ENCODE results near the gene ZNF296.

The ZNF296 gene

DNA sequence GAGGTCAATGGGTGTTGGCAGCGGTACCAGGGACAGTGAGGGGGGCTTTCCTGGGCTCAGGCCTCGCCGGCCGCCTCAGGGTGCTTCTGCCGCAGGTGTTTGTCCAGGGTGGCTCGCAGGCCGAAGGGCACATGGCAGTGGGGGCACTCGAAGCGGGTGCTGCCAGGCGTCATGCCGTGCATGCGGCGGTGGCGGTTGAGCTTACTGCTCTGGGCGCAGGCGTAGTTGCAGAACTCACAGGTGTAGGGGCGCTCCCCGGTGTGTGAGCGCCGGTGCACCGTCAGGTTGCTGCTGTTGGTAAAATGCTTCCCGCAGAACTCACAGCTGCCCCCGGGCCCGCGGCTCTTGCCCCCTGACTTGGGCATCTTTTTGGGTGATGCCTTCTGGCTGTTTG is 4.7 kb downstream of the ZNF296 start:
- Histone ChIP-seq H3K27ac (ENCODE audit: insufficient read depth in 1 of 2, low read depth in 1 of 2, low read length in 2 of 2, poor library complexity in 1 of 2, severe bottlenecking in 2 of 2) (no peak overlapping the region), H3K9me3 (ENCODE audit: control extremely low read depth in 1 of 5, control insufficient read depth in 4 of 5, insufficient read depth in 2 of 5, low read depth in 1 of 5, low read length in 4 of 5) (no peaks in the 10 kb centered on the region), H3K4me3 (ENCODE audit: control insufficient read depth in 1 of 7, extremely low read depth in 1 of 7, insufficient read depth in 4 of 7, low read depth in 2 of 7, low read length in 6 of 7) (no peak overlapping the region), H3K4me1 (ENCODE audit: control extremely low read depth in 1 of 4, control insufficient read depth in 4 of 4, insufficient read depth in 4 of 4, low read length in 3 of 4) (peaks cover 0 to 20% (median 18%) of the 10 kb centered on the region in 4 experiments), H3K27me3 (replicated peaks in 2 of 5; ENCODE audit: control insufficient read depth in 4 of 5, insufficient read depth in 5 of 5, low read length in 4 of 5) (no peaks in the 10 kb centered on the region), H3K36me3 (ENCODE audit: control insufficient read depth in 4 of 4, insufficient read depth in 4 of 4, low read length in 3 of 4) (peaks cover 8 to 62% (median 37%) of the 10 kb centered on the region in 4 experiments)
- DNase-seq, result no peak
- WGBS (ENCODE audit: insufficient coverage), result 96% methylated on average over 20 of the region's 25 CpGs
- ChIA-PET CTCF (interaction anchor here (1.2 kb wide), 1 partner anchor 12 kb away, joined by 5 read pairs; no protein-coding TSS in a partner anchor), POLR2A (no interaction called here)

DNA sequence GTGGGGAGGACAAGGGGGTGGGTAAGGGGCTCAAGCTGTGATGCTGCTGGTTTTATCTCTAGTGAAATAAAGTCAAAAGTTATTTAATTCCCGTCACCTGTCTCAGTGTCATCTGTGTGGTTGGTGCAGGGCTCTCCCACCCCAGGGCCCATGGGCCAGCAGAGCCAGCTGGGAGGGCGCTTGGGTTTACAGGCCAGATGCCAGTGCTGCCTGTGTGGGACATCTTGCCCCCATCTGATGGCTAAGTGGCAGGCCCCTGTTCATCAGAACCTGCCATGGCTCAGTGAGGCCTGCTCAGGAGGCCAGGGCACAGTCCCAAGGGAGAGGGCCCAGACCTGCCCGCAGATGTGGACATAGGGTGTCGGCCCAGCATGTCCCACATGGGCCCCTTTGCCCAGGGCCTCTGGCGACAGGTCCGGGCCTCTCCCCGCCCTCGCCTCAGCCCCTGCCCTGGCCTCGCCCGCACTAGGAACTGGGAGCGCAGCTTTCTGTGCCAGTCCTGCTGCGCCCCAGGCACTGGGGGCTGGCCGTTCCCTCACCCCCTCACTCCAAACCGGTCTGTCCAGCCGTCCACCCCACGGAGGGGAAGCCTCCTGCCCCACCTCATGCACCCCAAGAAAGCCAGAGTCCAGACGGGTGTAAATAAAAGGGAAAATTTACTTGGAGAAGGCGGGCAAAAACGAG is 5.3 kb downstream of the ZNF296 start:
- no peak overlapping the region for H3K4me3 ChIP-seq (ENCODE audit: control insufficient read depth in 1 of 7, extremely low read depth in 1 of 7, insufficient read depth in 4 of 7, low read depth in 2 of 7, low read length in 6 of 7)
- POLR2A ChIA-PET, result no interaction called here
- H3K9me3 ChIP-seq (ENCODE audit: control extremely low read depth in 1 of 5, control insufficient read depth in 4 of 5, insufficient read depth in 2 of 5, low read depth in 1 of 5, low read length in 4 of 5), result no peaks in the 10 kb centered on the region
- over 99% methylated on average over 16 of the region's 19 CpGs for WGBS (ENCODE audit: insufficient coverage)
- DNase-seq, result no peak
- H3K27ac ChIP-seq (ENCODE audit: insufficient read depth in 1 of 2, low read depth in 1 of 2, low read length in 2 of 2, poor library complexity in 1 of 2, severe bottlenecking in 2 of 2), result no peak overlapping the region
- CTCF ChIA-PET, result no interaction called here
- no peaks in the 10 kb centered on the region for H3K27me3 ChIP-seq (replicated peaks in 2 of 5; ENCODE audit: control insufficient read depth in 4 of 5, insufficient read depth in 5 of 5, low read length in 4 of 5)
- peaks cover 0 to 17% (median 14%) of the 10 kb centered on the region in 4 experiments for H3K4me1 ChIP-seq (ENCODE audit: control extremely low read depth in 1 of 4, control insufficient read depth in 4 of 4, insufficient read depth in 4 of 4, low read length in 3 of 4)
- H3K36me3 ChIP-seq (ENCODE audit: control insufficient read depth in 4 of 4, insufficient read depth in 4 of 4, low read length in 3 of 4), result peaks cover 9 to 64% (median 38%) of the 10 kb centered on the region in 4 experiments

DNA sequence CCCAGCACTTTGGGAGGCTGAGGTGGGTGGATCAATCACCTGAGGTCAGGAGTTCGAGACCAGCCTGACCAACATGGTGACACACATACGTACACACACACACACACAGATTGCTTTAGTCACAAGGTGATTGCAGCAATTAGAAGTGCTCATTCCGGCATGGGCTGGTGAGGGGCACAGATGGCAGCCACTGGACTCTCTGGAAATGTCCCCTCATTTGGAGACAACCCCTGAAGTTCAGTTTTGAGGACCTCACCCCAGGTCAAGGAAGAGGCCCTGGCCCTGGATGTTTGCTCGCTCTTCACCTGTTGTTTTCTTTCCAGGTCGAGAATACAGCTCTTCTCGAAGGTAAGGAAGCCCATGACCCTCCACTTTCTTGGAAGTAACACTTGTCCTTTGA is 6.1 kb downstream of the ZNF296 start:
- no peak overlapping the region for H3K27ac ChIP-seq (ENCODE audit: insufficient read depth in 1 of 2, low read depth in 1 of 2, low read length in 2 of 2, poor library complexity in 1 of 2, severe bottlenecking in 2 of 2)
- H3K9me3 ChIP-seq (ENCODE audit: control extremely low read depth in 1 of 5, control insufficient read depth in 4 of 5, insufficient read depth in 2 of 5, low read depth in 1 of 5, low read length in 4 of 5), result no peaks in the 10 kb centered on the region
- H3K4me1 ChIP-seq (ENCODE audit: control extremely low read depth in 1 of 4, control insufficient read depth in 4 of 4, insufficient read depth in 4 of 4, low read length in 3 of 4), result peaks cover 0 to 12% (median 8%) of the 10 kb centered on the region in 4 experiments
- H3K27me3 ChIP-seq (replicated peaks in 2 of 5; ENCODE audit: control insufficient read depth in 4 of 5, insufficient read depth in 5 of 5, low read length in 4 of 5), result no peaks in the 10 kb centered on the region
- WGBS (ENCODE audit: insufficient coverage), result 91% methylated on average over 6 of the region's 6 CpGs
- POLR2A ChIA-PET, result no interaction called here
- H3K4me3 ChIP-seq (ENCODE audit: control insufficient read depth in 1 of 7, extremely low read depth in 1 of 7, insufficient read depth in 4 of 7, low read depth in 2 of 7, low read length in 6 of 7), result no peak overlapping the region
- peaks cover 9 to 72% (median 44%) of the 10 kb centered on the region in 4 experiments for H3K36me3 ChIP-seq (ENCODE audit: control insufficient read depth in 4 of 4, insufficient read depth in 4 of 4, low read length in 3 of 4)
- CTCF ChIA-PET, result no interaction called here
- no peak for DNase-seq

DNA sequence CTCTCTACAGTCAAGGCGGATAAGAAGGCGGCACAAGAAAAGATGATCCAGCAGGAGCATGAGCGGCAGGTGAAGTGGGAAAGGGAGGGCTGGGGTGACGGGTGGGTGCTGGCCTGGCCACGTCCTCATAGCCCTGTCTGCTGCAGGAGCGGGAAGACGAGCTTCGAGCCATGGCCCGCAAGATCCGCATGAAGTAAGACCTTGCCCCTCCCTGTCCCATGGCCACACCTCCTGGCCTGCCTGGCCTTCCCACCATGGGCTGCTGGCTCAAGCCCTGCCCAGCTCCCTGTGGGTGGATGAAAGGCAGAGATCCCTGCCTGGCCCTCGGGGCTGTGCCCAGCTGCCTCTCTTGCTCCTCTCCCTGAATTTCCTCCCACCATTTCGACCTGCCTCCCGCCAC is 7.2 kb downstream of the ZNF296 start:
- no peaks in the 10 kb centered on the region for H3K9me3 ChIP-seq (ENCODE audit: control extremely low read depth in 1 of 5, control insufficient read depth in 4 of 5, insufficient read depth in 2 of 5, low read depth in 1 of 5, low read length in 4 of 5)
- H3K4me1 ChIP-seq (ENCODE audit: control extremely low read depth in 1 of 4, control insufficient read depth in 4 of 4, insufficient read depth in 4 of 4, low read length in 3 of 4), result peaks cover 0 to under 1% (median 0%) of the 10 kb centered on the region in 4 experiments
- ChIA-PET CTCF (interaction anchor here (0.8 to 2.0 kb wide), 5 partner anchors 9 to 54 kb away, joined by 3 to 6 read pairs (median 4); no protein-coding TSS in a partner anchor), POLR2A (interaction anchor here (0.5 kb wide), 1 partner anchor 87 kb away, joined by 3 read pairs; no protein-coding TSS in a partner anchor)
- 94% methylated on average over 8 of the region's 13 CpGs for WGBS (ENCODE audit: insufficient coverage)
- H3K27me3 ChIP-seq (replicated peaks in 2 of 5; ENCODE audit: control insufficient read depth in 4 of 5, insufficient read depth in 5 of 5, low read length in 4 of 5), result no peaks in the 10 kb centered on the region
- H3K4me3 ChIP-seq (ENCODE audit: control insufficient read depth in 1 of 7, extremely low read depth in 1 of 7, insufficient read depth in 4 of 7, low read depth in 2 of 7, low read length in 6 of 7), result no peak overlapping the region
- H3K27ac ChIP-seq (ENCODE audit: insufficient read depth in 1 of 2, low read depth in 1 of 2, low read length in 2 of 2, poor library complexity in 1 of 2, severe bottlenecking in 2 of 2), result no peak overlapping the region
- no peak for DNase-seq
- H3K36me3 ChIP-seq (ENCODE audit: control insufficient read depth in 4 of 4, insufficient read depth in 4 of 4, low read length in 3 of 4), result peaks cover 9 to 80% (median 49%) of the 10 kb centered on the region in 4 experiments

DNA sequence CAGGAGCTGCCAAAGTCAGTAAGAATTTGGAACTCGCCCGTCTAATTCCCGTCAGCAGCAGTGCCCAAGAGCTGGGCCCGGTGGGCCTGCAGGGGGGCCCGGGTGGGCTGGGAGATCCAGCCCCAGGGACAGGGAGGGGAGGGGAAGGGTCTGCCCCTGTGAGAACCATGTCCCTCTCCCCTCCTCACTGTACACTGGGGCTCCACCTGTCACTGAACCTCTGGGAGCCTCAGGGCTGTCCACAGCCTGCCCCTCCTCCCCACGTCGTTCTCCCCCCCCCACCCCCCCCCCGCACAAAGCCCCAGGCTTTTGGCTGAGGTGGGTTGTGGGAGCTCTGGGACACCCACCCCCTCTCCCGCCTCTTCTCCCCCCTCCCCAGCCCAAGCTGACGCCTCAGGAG is 8.2 kb downstream of the ZNF296 start:
- peaks cover 9 to 87% (median 53%) of the 10 kb centered on the region in 4 experiments for H3K36me3 ChIP-seq (ENCODE audit: control insufficient read depth in 4 of 4, insufficient read depth in 4 of 4, low read length in 3 of 4)
- POLR2A ChIA-PET, result interaction anchor here (0.6 kb wide), 1 partner anchor 50 kb away, joined by 3 read pairs; no protein-coding TSS in a partner anchor
- CTCF ChIA-PET, result interaction anchor here (1.2 to 2.0 kb wide), 4 partner anchors 8 to 53 kb away, joined by 3 to 6 read pairs (median 4); no protein-coding TSS in a partner anchor

DNA sequence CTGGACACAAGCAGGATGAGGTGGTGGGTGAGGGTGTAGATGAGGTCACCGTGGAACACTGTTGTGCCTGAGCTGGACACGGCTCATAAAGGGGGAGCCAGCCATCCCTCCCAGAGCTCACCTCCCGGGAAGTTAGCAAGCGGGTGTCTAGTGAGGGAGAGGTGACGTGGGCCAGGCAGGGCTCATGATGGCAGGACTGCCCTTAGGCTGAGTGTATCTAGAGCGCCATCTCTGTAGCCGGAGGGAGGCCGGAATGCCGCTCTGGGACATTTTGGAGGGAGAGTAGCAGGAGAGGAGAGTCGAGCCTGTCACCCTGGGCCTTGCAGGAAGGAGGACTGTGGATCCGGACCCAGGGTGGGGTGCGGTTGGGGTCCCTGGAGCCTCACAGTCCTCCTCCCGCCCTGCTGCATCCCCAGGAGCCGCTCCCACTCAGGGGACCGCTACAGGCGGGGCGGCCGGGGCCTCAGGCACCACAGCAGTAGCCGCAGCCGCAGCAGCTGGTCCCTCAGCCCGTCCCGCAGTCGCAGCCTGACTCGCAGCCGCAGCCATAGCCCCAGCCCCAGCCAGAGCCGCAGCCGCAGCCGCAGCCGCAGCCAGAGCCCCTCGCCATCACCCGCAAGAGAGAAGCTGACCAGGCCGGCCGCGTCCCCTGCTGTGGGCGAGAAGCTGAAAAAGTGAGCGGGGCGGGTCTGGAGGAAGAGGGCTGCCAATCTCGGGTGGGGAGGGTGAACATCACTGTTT is 9.2 kb downstream of the ZNF296 start:
- ChIA-PET POLR2A (no interaction called here), CTCF (interaction anchor here (1.7 kb wide), 1 partner anchor 24 kb away, joined by 5 read pairs; no protein-coding TSS in a partner anchor)
- WGBS (ENCODE audit: insufficient coverage), result 93% methylated on average over 31 of the region's 38 CpGs
- Histone ChIP-seq H3K36me3 (ENCODE audit: control insufficient read depth in 4 of 4, insufficient read depth in 4 of 4, low read length in 3 of 4) (peaks cover 12 to 84% (median 56%) of the 10 kb centered on the region in 4 experiments), H3K27ac (ENCODE audit: insufficient read depth in 1 of 2, low read depth in 1 of 2, low read length in 2 of 2, poor library complexity in 1 of 2, severe bottlenecking in 2 of 2) (no peak overlapping the region), H3K27me3 (replicated peaks in 2 of 5; ENCODE audit: control insufficient read depth in 4 of 5, insufficient read depth in 5 of 5, low read length in 4 of 5) (no peaks in the 10 kb centered on the region), H3K9me3 (ENCODE audit: control extremely low read depth in 1 of 5, control insufficient read depth in 4 of 5, insufficient read depth in 2 of 5, low read depth in 1 of 5, low read length in 4 of 5) (no peaks in the 10 kb centered on the region), H3K4me1 (ENCODE audit: control extremely low read depth in 1 of 4, control insufficient read depth in 4 of 4, insufficient read depth in 4 of 4, low read length in 3 of 4) (no peaks in the 10 kb centered on the region), H3K4me3 (ENCODE audit: control insufficient read depth in 1 of 7, extremely low read depth in 1 of 7, insufficient read depth in 4 of 7, low read depth in 2 of 7, low read length in 6 of 7) (no peak overlapping the region)
- no peak for DNase-seq

More for the DNA sequence above, 8.2 kb downstream of the ZNF296 start:
- no peak overlapping the region for H3K4me3 ChIP-seq (ENCODE audit: control insufficient read depth in 1 of 7, extremely low read depth in 1 of 7, insufficient read depth in 4 of 7, low read depth in 2 of 7, low read length in 6 of 7)
- no peak overlapping the region for H3K27ac ChIP-seq (ENCODE audit: insufficient read depth in 1 of 2, low read depth in 1 of 2, low read length in 2 of 2, poor library complexity in 1 of 2, severe bottlenecking in 2 of 2)
- no peak for DNase-seq
- H3K27me3 ChIP-seq (replicated peaks in 2 of 5; ENCODE audit: control insufficient read depth in 4 of 5, insufficient read depth in 5 of 5, low read length in 4 of 5), result no peaks in the 10 kb centered on the region
- no peaks in the 10 kb centered on the region for H3K9me3 ChIP-seq (ENCODE audit: control extremely low read depth in 1 of 5, control insufficient read depth in 4 of 5, insufficient read depth in 2 of 5, low read depth in 1 of 5, low read length in 4 of 5)
- WGBS (ENCODE audit: insufficient coverage), result 92% methylated on average over 2 of the region's 10 CpGs
- no peaks in the 10 kb centered on the region for H3K4me1 ChIP-seq (ENCODE audit: control extremely low read depth in 1 of 4, control insufficient read depth in 4 of 4, insufficient read depth in 4 of 4, low read length in 3 of 4)

Data from common myeloid progenitor, CD34-positive (primary cell).